Measurements from ENCODE around the gene A1BG.

DNA sequence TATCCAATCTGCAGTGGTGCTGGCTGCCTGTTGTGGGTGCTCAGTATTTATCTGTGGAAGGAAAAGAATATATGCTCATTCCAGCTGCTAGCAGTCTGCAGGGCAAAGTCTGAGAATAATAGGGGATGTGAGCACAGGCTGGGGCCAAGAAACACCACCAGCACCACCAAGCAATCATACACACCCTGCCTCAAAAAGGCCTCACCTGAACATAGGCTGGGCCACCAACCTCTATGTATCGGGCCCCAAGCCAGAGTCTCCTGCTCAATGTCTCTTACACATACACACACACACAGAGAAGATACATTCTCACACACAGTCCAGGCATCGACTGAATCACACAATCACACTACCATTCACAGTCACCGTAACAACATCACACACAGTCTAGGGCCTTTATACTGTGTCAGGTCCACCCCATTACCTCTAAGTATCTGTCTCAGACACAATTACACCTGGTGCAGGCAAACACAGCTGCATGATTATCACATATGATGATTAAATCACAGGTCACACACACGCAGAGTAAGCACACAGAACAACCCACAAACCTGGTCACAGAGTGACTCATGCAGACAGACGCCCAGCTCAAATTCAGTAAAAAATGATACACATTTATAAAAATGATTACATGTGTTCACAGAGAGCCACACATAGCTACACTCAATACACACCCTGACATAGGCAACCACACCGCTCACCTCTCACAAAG is 27.8 kb downstream of the A1BG start:
- TF ChIP-seq CTCF (IDR thresholded peaks at IDR 0.05; ENCODE audit: insufficient read depth, low read length, poor library complexity, severe bottlenecking) (no peak), EZH2phosphoT487 (conservative IDR thresholded peaks at IDR 0.05; ENCODE audit: low read length) (no peak)

Measured in SU-DHL-6 (cell line).